SK-N-MC (cell line): Measurements from ENCODE around the gene PDZD8.

ENCODE experiments used
- DNase-seq: peaks from one replicate; pipeline ENCODE4 v3.0.0-alpha.2; 2011; ENCODE audit warnings: low read depth, low spot score
- H3K27ac ChIP-seq: fragments of 200-600 bp; sonication (generic); 2 replicates; pipeline ENCODE4 v1.5.1; 2016; ENCODE audit warnings: mixed run types
- H3K36me3 ChIP-seq: fragments of 200-600 bp; sonication (generic); 2 replicates; pipeline ENCODE4 v1.6.1; 2017; ENCODE audit warnings: antibody characterized with exemption, low read length, mixed read lengths; ENCODE audit not compliant: insufficient read depth
- H3K4me3 ChIP-seq: fragments of 200-600 bp; sonication (generic); 2 replicates; pipeline ENCODE4 v1.5.1; 2016
- H3K9ac ChIP-seq: fragments of 200-600 bp; sonication (generic); 2 replicates; pipeline ENCODE4 v1.8.0; 2017; ENCODE audit warnings: mixed run types, mixed read lengths; ENCODE audit not compliant: insufficient read length
- H3K9me3 ChIP-seq: fragments of 200-600 bp; sonication (generic); 2 replicates; pipeline ENCODE4 v1.6.1; 2017; ENCODE audit warnings: low read depth, mild to moderate bottlenecking, antibody characterized with exemption, low read length, moderate library complexity, mixed read lengths
- EZH2 ChIP-seq: fragments of 200-600 bp; sonication (generic); IDR thresholded peaks from one replicate; pipeline ENCODE4 v1.6.1; 2017; ENCODE audit warnings: antibody characterized with exemption
- FOXP2 ChIP-seq: optimal IDR thresholded peaks from 2 replicates; pipeline ENCODE3; 2011; ENCODE audit warnings: mild to moderate bottlenecking, moderate library complexity; ENCODE audit not compliant: insufficient read depth; ENCODE audit errors: extremely low read length, control extremely low read depth
- POLR2AphosphoS5 ChIP-seq: IDR thresholded peaks from 2 replicates; pipeline ENCODE4 v1.6.1; 2012; ENCODE audit warnings: mild to moderate bottlenecking, low read depth, low read length, borderline replicate concordance

Gene PDZD8

DNA sequence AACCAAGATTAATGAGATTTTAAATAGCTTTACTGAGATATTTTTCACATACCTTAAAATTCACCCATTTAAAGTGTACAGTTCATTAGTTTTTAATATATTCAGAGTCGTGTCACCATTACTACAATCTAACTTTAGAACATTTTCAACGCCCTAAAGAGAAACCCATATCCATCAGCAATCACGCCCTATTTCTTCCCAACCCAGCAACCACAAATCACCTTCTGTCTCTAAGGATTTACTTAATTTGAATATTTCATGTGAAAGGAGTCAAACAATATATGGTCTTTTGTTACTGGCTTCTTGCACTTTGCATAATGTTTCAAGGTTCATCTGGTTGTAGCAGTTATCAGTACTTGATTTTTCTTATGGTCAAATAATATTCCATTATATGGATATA lies 25.1 kb upstream of the PDZD8 start:
- no peak for DNase-seq
- no peaks in the 10 kb centered on the region for H3K36me3 ChIP-seq
- no peaks in the 10 kb centered on the region for H3K9me3 ChIP-seq
- no peak overlapping the region for H3K9ac ChIP-seq
- H3K27ac ChIP-seq, result no peak overlapping the region
- H3K4me3 ChIP-seq, result no peak overlapping the region
- no peak for TF ChIP-seq POLR2AphosphoS5
- no peak for TF ChIP-seq EZH2

DNA sequence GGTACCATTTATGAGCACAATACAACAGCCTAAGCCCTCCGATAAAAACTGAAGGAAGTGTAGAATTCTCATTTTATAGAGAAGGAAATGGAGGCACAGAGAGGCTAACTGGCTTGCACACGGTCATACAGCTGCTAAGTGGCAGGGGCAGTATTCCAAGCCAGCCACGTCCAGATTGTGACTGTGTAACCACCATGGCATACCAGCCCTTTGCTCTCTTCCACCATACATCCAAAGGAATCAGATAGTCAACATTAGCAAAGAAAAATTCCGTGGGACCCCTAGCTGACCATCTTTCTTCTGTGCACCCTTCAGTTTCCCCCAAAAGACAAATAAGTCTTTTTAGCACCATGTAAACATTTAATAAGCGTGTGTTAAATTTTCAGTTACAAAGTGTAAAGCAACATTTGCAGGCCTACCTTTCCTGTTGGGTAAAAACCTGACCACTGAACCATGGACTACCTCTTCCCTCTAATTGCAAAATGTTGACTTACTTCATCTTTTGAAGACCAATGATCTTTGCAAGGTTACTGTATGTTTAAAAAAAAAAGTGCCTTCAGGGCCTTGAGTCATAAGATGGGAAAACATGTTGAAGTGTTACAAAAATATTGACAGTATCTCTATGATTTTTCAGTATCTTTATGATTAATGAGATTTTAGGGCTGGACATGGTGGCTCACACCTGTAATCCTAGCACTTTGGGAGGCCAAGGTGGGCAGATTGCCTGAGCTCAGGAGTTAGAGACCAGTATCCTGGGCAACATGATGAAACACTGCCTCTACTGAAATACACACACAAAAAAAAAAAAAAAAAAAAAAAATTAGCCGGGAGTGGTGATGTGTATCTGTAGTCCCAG lies 24.3 kb upstream of the PDZD8 start:
- DNase-seq, result no peak
- Histone ChIP-seq H3K36me3 (no peaks in the 10 kb centered on the region), H3K27ac (no peak overlapping the region)

DNA sequence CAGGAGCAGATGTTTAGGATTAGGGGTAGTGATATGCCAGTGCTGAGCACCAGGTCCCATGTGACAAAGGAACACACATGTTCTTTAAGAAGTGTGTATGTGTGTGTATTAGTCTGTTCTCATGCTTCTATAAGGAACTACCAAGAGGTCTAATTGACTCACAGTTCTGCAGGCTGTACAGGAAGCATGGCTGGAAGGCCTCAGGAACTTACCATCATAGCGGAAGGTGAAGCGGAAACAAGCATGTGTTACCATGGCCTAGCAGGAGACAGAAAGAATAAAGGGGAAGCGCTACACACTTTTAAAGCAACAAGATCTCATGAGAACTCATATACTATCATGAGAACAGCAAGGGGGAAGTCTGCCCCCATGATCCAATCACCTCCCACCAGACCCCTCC lies 22.8 kb upstream of the PDZD8 start:
- Histone ChIP-seq H3K27ac (no peak overlapping the region), H3K9ac (no peak overlapping the region), H3K9me3 (no peaks in the 10 kb centered on the region), H3K4me3 (no peak overlapping the region), H3K36me3 (no peaks in the 10 kb centered on the region)
- TF ChIP-seq FOXP2, result no peak
- TF ChIP-seq POLR2AphosphoS5, result no peak
- TF ChIP-seq EZH2, result no peak
- DNase-seq, result no peak

More for the DNA sequence above, 24.3 kb upstream of the PDZD8 start:
- TF ChIP-seq FOXP2 (no peak), POLR2AphosphoS5 (no peak), EZH2 (no peak)
- H3K9me3 ChIP-seq, result no peaks in the 10 kb centered on the region
- H3K9ac ChIP-seq, result no peak overlapping the region
- no peak overlapping the region for H3K4me3 ChIP-seq

DNA sequence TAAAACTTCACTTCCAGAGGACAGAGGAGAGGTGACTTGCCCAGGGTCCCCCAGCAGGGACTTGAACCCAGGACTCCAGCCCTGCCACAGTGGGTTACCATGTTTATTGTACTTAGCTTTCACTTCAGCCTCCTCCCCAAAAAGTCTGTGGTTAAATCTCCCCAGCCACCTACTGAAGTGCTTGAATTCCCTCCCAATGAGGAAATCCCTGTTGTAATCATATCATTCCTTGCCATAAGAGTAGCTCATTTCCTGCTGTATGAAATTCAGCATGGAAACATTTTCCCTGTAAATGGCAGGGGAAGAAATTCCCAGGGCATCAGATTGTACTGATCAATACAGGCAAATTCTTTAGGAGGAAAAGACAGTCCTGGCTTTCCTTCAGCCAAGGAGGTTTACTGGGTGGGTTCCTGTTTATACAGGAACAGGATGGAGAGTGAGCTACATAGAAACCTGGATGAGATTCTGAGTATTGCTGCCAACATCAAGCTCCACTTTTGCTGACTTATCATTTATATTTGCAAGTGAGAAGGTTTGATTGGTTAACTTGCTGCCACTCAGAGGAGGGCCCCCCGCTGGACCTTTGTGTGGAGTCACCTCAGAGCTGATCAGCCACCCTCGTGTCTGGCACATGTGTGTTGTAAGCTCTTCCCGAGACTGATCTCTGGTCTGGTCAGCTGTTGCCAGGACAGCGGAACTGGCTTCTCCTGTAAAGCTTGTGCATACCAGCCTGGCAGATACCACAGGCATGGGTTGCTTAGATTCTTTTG lies 16.4 kb upstream of the PDZD8 start:
- DNase-seq, result no peak
- Histone ChIP-seq H3K27ac (no peak overlapping the region), H3K4me3 (no peak overlapping the region), H3K9me3 (no peaks in the 10 kb centered on the region), H3K36me3 (no peaks in the 10 kb centered on the region), H3K9ac (no peak overlapping the region)
- TF ChIP-seq POLR2AphosphoS5, result no peak
- no peak for TF ChIP-seq FOXP2
- TF ChIP-seq EZH2, result no peak

DNA sequence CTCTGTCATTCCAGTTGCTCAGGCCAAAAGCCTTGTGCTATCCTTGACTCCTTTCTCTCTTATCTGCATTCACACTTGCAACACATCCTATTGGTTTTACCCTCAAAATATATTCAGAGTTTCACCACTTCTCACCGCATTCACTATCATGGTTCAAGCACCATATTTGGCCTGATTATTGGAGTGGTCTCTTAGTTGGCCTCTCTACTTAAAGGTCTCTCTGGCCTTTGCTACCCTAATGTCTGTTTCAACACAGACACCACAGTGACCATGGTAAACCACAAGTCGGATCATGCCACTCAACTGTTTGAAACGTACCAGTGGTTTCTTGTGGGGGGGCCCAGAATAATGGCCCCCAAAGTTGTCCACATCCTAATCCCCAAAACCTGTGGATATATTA lies 15.2 kb upstream of the PDZD8 start:
- Histone ChIP-seq H3K9ac (no peak overlapping the region), H3K36me3 (no peaks in the 10 kb centered on the region), H3K4me3 (no peak overlapping the region), H3K9me3 (no peaks in the 10 kb centered on the region), H3K27ac (no peak overlapping the region)
- no peak for TF ChIP-seq EZH2
- no peak for TF ChIP-seq POLR2AphosphoS5
- TF ChIP-seq FOXP2, result no peak
- no peak for DNase-seq

DNA sequence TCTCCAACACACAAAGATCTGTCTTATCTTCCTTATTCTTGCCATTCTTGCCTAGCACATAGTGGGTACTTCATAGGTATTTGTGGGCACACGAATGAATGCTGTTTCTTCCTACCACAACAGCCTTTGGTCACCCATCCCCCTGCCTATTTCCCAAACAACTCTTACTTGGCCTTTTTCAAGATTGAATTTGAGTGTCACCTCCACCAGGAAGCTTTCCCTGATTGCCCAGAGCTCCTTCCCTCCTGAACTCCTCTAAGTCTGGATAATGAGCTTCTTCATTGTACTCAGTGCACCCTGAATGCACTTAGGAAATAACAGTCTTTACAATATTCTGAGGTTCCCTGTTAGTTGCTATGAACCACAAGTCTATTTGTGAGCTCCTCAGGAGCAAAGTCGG lies 11.6 kb upstream of the PDZD8 start:
- no peak overlapping the region for H3K27ac ChIP-seq
- no peak for DNase-seq
- no peaks in the 10 kb centered on the region for H3K9me3 ChIP-seq
- no peaks in the 10 kb centered on the region for H3K36me3 ChIP-seq
- H3K4me3 ChIP-seq, result no peak overlapping the region
- no peak overlapping the region for H3K9ac ChIP-seq
- TF ChIP-seq POLR2AphosphoS5, result no peak
- no peak for TF ChIP-seq EZH2
- TF ChIP-seq FOXP2, result no peak

DNA sequence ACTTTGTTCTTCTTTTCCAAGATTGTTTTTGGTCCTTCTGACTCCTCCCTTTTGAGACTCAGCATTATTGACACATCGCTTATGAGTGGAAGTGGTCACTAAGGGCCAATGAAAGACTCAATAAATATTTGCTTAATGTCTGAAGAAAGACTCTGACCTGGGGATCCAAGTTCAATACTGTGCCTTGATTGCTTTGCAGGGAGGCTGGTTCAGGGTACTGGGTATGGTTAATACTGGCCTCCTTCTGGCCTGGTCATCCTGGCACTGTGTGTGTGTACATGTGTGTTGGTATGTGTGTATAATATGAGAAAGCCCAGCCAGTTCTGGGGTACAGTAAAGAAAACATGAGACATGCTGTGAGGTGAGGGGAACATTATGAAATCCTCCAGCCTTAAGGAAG lies 7.6 kb upstream of the PDZD8 start:
- no peaks in the 10 kb centered on the region for H3K9me3 ChIP-seq
- H3K4me3 ChIP-seq, result no peak overlapping the region
- H3K36me3 ChIP-seq, result no peaks in the 10 kb centered on the region
- H3K9ac ChIP-seq, result no peak overlapping the region
- H3K27ac ChIP-seq, result no peak overlapping the region
- DNase-seq, result no peak
- no peak for TF ChIP-seq EZH2
- no peak for TF ChIP-seq FOXP2
- TF ChIP-seq POLR2AphosphoS5, result no peak

DNA sequence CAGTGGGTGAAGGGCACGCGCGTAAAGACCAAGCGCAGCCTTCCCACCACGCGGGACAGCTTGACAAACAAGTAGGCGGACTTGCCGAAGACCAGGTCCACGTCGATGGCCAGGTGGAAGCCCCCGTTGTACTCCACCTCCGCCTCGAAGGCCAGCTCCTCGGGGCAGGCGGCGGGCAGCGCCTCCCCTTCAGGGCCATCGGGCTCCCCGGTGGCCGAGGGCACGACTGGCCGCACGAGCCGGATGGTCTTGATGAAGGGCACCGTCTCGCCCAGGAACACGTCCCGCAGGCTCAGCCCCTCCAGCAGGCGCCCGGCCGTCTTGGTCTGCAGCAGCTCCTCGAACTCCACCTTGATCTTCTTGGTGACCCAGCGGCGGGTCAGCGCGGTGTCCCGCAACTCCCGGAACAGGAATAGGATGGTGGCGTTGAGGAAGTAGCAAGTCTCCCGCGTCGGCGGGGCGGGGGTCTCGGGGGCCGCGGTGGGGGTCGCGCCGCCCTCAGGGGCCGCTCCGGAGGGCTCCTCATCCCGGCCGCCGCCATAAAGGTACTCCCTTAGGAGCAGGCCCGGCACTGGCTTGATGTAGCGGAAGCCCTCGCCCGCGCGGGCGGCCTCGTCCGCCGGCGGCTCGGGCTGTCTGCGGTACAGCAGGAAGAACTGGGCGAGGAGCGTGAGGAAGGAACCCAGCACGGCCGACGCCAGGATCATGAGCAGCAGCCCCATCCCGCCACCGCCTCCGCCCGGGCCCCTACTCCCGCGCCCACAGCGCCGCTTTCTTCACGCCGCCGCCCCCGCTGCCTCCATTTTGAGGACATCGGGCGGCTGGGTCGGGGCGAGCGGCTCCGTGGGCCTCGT lies 507 bp downstream of the PDZD8 start:
- TF ChIP-seq POLR2AphosphoS5 (no peak), EZH2 (no peak), FOXP2 (no peak)
- Histone ChIP-seq H3K9me3 (no peaks in the 10 kb centered on the region), H3K36me3 (no peaks in the 10 kb centered on the region), H3K27ac (no peak overlapping the region), H3K4me3 (peak overlapping the region; percentile 82), H3K9ac (peak overlapping the region; percentile 70)
- DNase-seq, result no peak
